Esophagus (tissue), 2 donors: Measurements from ENCODE around the gene MIDN. TPM values are rescaled to one million over a fixed set of nuclear protein-coding genes. Genes with fewer than 3 reads are reported as not detected.

Source experiments
- H3K27ac ChIP-seq, 2 donors: one replicate each; pipeline ENCODE4 v1.5.1; 2013; ENCODE audit warnings: low read depth in 2 of 2, mild to moderate bottlenecking in 2 of 2, inconsistent platforms in 1 of 2, low read length in 1 of 2, moderate library complexity in 1 of 2
- H3K27me3 ChIP-seq, 2 donors: one replicate each; pipeline ENCODE4 v1.6.1; 2013; ENCODE audit warnings: low read length in 2 of 2, control low read depth in 1 of 2, mild to moderate bottlenecking in 1 of 2; ENCODE audit not compliant: insufficient read depth in 2 of 2, control insufficient read depth in 1 of 2
- H3K36me3 ChIP-seq, 2 donors: one replicate each; pipeline ENCODE4 v1.6.1; 2013; ENCODE audit warnings: low read length in 1 of 2; ENCODE audit not compliant: control insufficient read depth in 2 of 2, insufficient read depth in 2 of 2
- H3K4me1 ChIP-seq, 2 donors: one replicate each; pipeline ENCODE4 v1.6.1; 2013; ENCODE audit warnings: low read length in 1 of 2; ENCODE audit not compliant: control insufficient read depth in 2 of 2, insufficient read depth in 2 of 2
- H3K4me3 ChIP-seq, 2 donors: one replicate each; pipeline ENCODE4 v1.5.1; 2013; ENCODE audit warnings: low read length in 2 of 2, mild to moderate bottlenecking in 2 of 2, low read depth in 1 of 2, moderate library complexity in 1 of 2
- H3K9me3 ChIP-seq, 2 donors: one replicate each; pipeline ENCODE4 v1.6.1; 2013; ENCODE audit warnings: mild to moderate bottlenecking in 2 of 2, low read depth in 1 of 2, low read length in 1 of 2, moderate library complexity in 1 of 2; ENCODE audit not compliant: control insufficient read depth in 2 of 2, insufficient read depth in 1 of 2
- WGBS, 2 donors: extraction: QIAGEN DNeasy Blood & Tissue Kit; methylation state at CpG; one replicate each; pipeline ENCODE4 v1.1.7; 2013; 5-methylcytosine and 5-hydroxymethylcytosine counted together
- polyA plus RNA-seq, 2 donors: library from polyadenylated mRNA; stranded (reverse); fragments of 200-250 nt; gene quantifications; one replicate each; pipeline ENCODE4 v1.2.3, GENCODE V29; 2013
- donor health status: healthy with polysubstance abuse.
- donor health status: Bipolar disorder and iron deficiency.

Gene MIDN
- polyA plus RNA-seq, 2 donors: 36.4 to 38.7 TPM

GRCh38 chr19:1211494-1212234, 36.7 kb upstream of the MIDN start:
- Histone ChIP-seq H3K27ac (peak overlapping the region; percentile 47 to 86), H3K27me3 (no peaks in the 10 kb centered on the region), H3K36me3 (peaks cover 0 to 9% of the 10 kb centered on the region in 2 donors), H3K9me3 (no peaks in the 10 kb centered on the region), H3K4me1 (peaks cover 14 to 46% of the 10 kb centered on the region in 2 donors), H3K4me3 (no peak overlapping the region)
- WGBS, 2 donors: 62 to 76% methylated on average over 32 to 33 of the region's 33 CpGs

- Histone ChIP-seq H3K4me3 (no peak overlapping the region), H3K9me3 (no peaks in the 10 kb centered on the region), H3K27me3 (no peaks in the 10 kb centered on the region), H3K4me1 (peaks cover 12 to 44% of the 10 kb centered on the region in 2 donors), H3K36me3 (peaks cover 0 to 9% of the 10 kb centered on the region in 2 donors), H3K27ac (peak overlapping the region; percentile 93)
- 40 to 51% methylated on average over 39 of the region's 39 CpGs for WGBS, 2 donors
Measured at GRCh38 chr19:1213391-1214286, 34.7 kb upstream of the MIDN start.

- H3K27me3 ChIP-seq: no peaks in the 10 kb centered on the region
- peaks cover 0 to 9% of the 10 kb centered on the region in 2 donors for H3K36me3 ChIP-seq
- WGBS, 2 donors: 48 to 56% methylated on average over 21 of the region's 21 CpGs
- no peak overlapping the region for H3K4me3 ChIP-seq
- H3K9me3 ChIP-seq: no peaks in the 10 kb centered on the region
- peaks cover 12 to 40% of the 10 kb centered on the region in 2 donors for H3K4me1 ChIP-seq
- peak overlapping the region; percentile 93 for H3K27ac ChIP-seq
Measured at GRCh38 chr19:1214299-1214861, 34.0 kb upstream of the MIDN start.

- no peaks in the 10 kb centered on the region for H3K27me3 ChIP-seq
- 63 to 69% methylated on average over 21 to 26 of the region's 26 CpGs for WGBS, 2 donors
- H3K4me1 ChIP-seq: peaks cover 12 to 34% of the 10 kb centered on the region in 2 donors
- H3K36me3 ChIP-seq: peaks cover 0 to 6% of the 10 kb centered on the region in 2 donors
- H3K27ac ChIP-seq: peak overlapping the region; percentile 93
- no peaks in the 10 kb centered on the region for H3K9me3 ChIP-seq
- H3K4me3 ChIP-seq: no peak overlapping the region
Measured at GRCh38 chr19:1214862-1215731, 33.3 kb upstream of the MIDN start.

- Histone ChIP-seq H3K36me3 (peaks cover 8 to 22% of the 10 kb centered on the region in 2 donors), H3K27ac (peak overlapping the region in 1 of 2 donors; percentile 65), H3K27me3 (no peaks in the 10 kb centered on the region), H3K4me3 (no peak overlapping the region), H3K9me3 (no peaks in the 10 kb centered on the region), H3K4me1 (peaks cover 11 to 29% of the 10 kb centered on the region in 2 donors)
- whole genome bisulfite sequencing, 2 donors: 78 to 79% methylated on average over 12 of the region's 12 CpGs
Measured at GRCh38 chr19:1216756-1217155, 31.6 kb upstream of the MIDN start.

GRCh38 chr19:1217366-1217765, 31.0 kb upstream of the MIDN start:
- 78 to 87% methylated on average over 14 to 15 of the region's 15 CpGs for WGBS, 2 donors
- Histone ChIP-seq H3K27ac (peak overlapping the region in 1 of 2 donors; percentile 45), H3K27me3 (no peaks in the 10 kb centered on the region), H3K9me3 (no peaks in the 10 kb centered on the region), H3K4me3 (no peak overlapping the region), H3K4me1 (peaks cover 9 to 29% of the 10 kb centered on the region in 2 donors), H3K36me3 (peaks cover 8 to 27% of the 10 kb centered on the region in 2 donors)

- 88% methylated on average over 36 to 37 of the region's 37 CpGs for WGBS, 2 donors
- Histone ChIP-seq H3K9me3 (no peaks in the 10 kb centered on the region), H3K4me3 (no peak overlapping the region), H3K27ac (peak overlapping the region; percentile 0 to 45), H3K4me1 (peaks cover 5 to 23% of the 10 kb centered on the region in 2 donors), H3K36me3 (peaks cover 8 to 39% of the 10 kb centered on the region in 2 donors), H3K27me3 (no peaks in the 10 kb centered on the region)
Measured at GRCh38 chr19:1218751-1219567, 29.4 kb upstream of the MIDN start.

- Histone ChIP-seq H3K27ac (no peak overlapping the region), H3K36me3 (peaks cover 8 to 48% of the 10 kb centered on the region in 2 donors), H3K9me3 (no peaks in the 10 kb centered on the region), H3K27me3 (no peaks in the 10 kb centered on the region), H3K4me1 (peaks cover 0 to 14% of the 10 kb centered on the region in 2 donors), H3K4me3 (no peak overlapping the region)
- WGBS, 2 donors: 88 to 90% methylated on average over 15 to 19 of the region's 19 CpGs
Measured at GRCh38 chr19:1219786-1220476, 28.5 kb upstream of the MIDN start.
